ENCODE data around the gene CCDC6. TPM values are rescaled to one million over a fixed set of nuclear protein-coding genes. Genes with fewer than 3 reads are reported as not detected.

Gene CCDC6
- total RNA-seq, 1 experiment from 2014 or later = 37.6 TPM

- peaks cover under 1% of the 10 kb centered on the region; the same call in 1 of the 2 replicates for H4K20me1 ChIP-seq (ENCODE audit: low read length)
- H3K27me3 ChIP-seq (ENCODE audit: low read length) = no peaks in the 10 kb centered on the region
- H3K36me3 ChIP-seq (ENCODE audit: low read depth, low read length) = no peaks in the 10 kb centered on the region; the same call in 1 of the 2 replicates
- DNase-seq (no peak), ATAC-seq (no peak)
- no peak overlapping the region for H2AFZ ChIP-seq (ENCODE audit: low read length)
- no peaks in the 10 kb centered on the region for H3K9me3 ChIP-seq (ENCODE audit: low read length)
- peaks cover 90% of the 10 kb centered on the region for H3K79me2 ChIP-seq (ENCODE audit: low read length)
- ChIA-PET POLR2A (ENCODE audit: unreplicated experiment) (no interaction called here), CTCF (no interaction called here)
- peaks cover 18% of the 10 kb centered on the region for H3K4me1 ChIP-seq (ENCODE audit: insufficient read depth, low read length)
- H3K4me2 ChIP-seq (ENCODE audit: low read length) = no peak overlapping the region
- no peak overlapping the region for H3K9ac ChIP-seq (ENCODE audit: low read length)
- H3K4me3 ChIP-seq (ENCODE audit: low read length) = no peak overlapping the region
- BruUV-seq (replicated peaks) = no TSS peak
- intact Hi-C loops (cut with micrococcal nuclease) = no loop called here
- no peak for TF ChIP-seq EZH2 (IDR thresholded peaks at IDR 0.05; ENCODE audit: low read length, unreplicated experiment)
- TF ChIP-seq CTCF (conservative IDR thresholded peaks at IDR 0.05; ENCODE audit: low read depth, low read length) = no peak
- no peak for TF ChIP-seq EZH2phosphoT487 (IDR thresholded peaks at IDR 0.05; ENCODE audit: borderline replicate concordance, low read length)
- no peaks in the 10 kb centered on the region for H3K9me2 ChIP-seq (replicated peaks; ENCODE audit: low read length)
- no peak overlapping the region for H3K27ac ChIP-seq (ENCODE audit: low read length)
- H3F3A ChIP-seq (ENCODE audit: low read length, unreplicated experiment) = no peaks in the 10 kb centered on the region
Measured at GRCh38 chr10:59881640-59882039, 24.7 kb downstream of the CCDC6 start.

GRCh38 chr10:59880971-59881510, 25.3 kb downstream of the CCDC6 start:
- no peaks in the 10 kb centered on the region for H3K9me3 ChIP-seq (ENCODE audit: low read length)
- no peaks in the 10 kb centered on the region; the same call in 1 of the 2 replicates for H4K20me1 ChIP-seq (ENCODE audit: low read length)
- no peaks in the 10 kb centered on the region for H3K9me2 ChIP-seq (replicated peaks; ENCODE audit: low read length)
- no peak overlapping the region for H3K4me3 ChIP-seq (ENCODE audit: low read length)
- H3K9ac ChIP-seq (ENCODE audit: low read length) = no peak overlapping the region
- peaks cover 90% of the 10 kb centered on the region for H3K79me2 ChIP-seq (ENCODE audit: low read length)
- ChIA-PET POLR2A (ENCODE audit: unreplicated experiment) (no interaction called here), CTCF (no interaction called here)
- H3K27me3 ChIP-seq (ENCODE audit: low read length) = no peaks in the 10 kb centered on the region
- TF ChIP-seq EZH2phosphoT487 (IDR thresholded peaks at IDR 0.05; ENCODE audit: borderline replicate concordance, low read length) (no peak), EZH2 (IDR thresholded peaks at IDR 0.05; ENCODE audit: low read length, unreplicated experiment) (no peak)
- H3K4me2 ChIP-seq (ENCODE audit: low read length) = no peak overlapping the region
- ATAC-seq (no peak), DNase-seq (no peak)
- intact Hi-C loops (cut with micrococcal nuclease) = no loop called here
- BruUV-seq (replicated peaks) = no TSS peak
- no peak overlapping the region for H3K27ac ChIP-seq (ENCODE audit: low read length)
- H3K36me3 ChIP-seq (ENCODE audit: low read depth, low read length) = no peaks in the 10 kb centered on the region; the same call in 1 of the 2 replicates
- H3K4me1 ChIP-seq (ENCODE audit: insufficient read depth, low read length) = peaks cover 23% of the 10 kb centered on the region
- no peak overlapping the region for H2AFZ ChIP-seq (ENCODE audit: low read length)
- H3F3A ChIP-seq (ENCODE audit: low read length, unreplicated experiment) = no peaks in the 10 kb centered on the region

GRCh38 chr10:59880019-59880717, 26.2 kb downstream of the CCDC6 start:
- Histone ChIP-seq H3K79me2 (ENCODE audit: low read length) (peaks cover 90% of the 10 kb centered on the region), H3K4me2 (ENCODE audit: low read length) (no peak overlapping the region), H2AFZ (ENCODE audit: low read length) (no peak overlapping the region), H3K9ac (ENCODE audit: low read length) (no peak overlapping the region), H3K9me3 (ENCODE audit: low read length) (no peaks in the 10 kb centered on the region), H3K27ac (ENCODE audit: low read length) (no peak overlapping the region), H3K4me1 (ENCODE audit: insufficient read depth, low read length) (peaks cover 23% of the 10 kb centered on the region), H3K4me3 (ENCODE audit: low read length) (no peak overlapping the region), H3F3A (ENCODE audit: low read length, unreplicated experiment) (no peaks in the 10 kb centered on the region), H3K36me3 (ENCODE audit: low read depth, low read length) (no peaks in the 10 kb centered on the region; the same call in 1 of the 2 replicates), H4K20me1 (ENCODE audit: low read length) (no peaks in the 10 kb centered on the region; the same call in 1 of the 2 replicates), H3K9me2 (replicated peaks; ENCODE audit: low read length) (no peaks in the 10 kb centered on the region), H3K27me3 (ENCODE audit: low read length) (no peaks in the 10 kb centered on the region)
- TF ChIP-seq EZH2phosphoT487 (IDR thresholded peaks at IDR 0.05; ENCODE audit: borderline replicate concordance, low read length) (no peak), EZH2 (IDR thresholded peaks at IDR 0.05; ENCODE audit: low read length, unreplicated experiment) (no peak), CTCF (conservative IDR thresholded peaks at IDR 0.05; ENCODE audit: low read depth, low read length) (no peak)
- intact Hi-C loops (cut with micrococcal nuclease) = no loop called here
- no TSS peak for BruUV-seq (replicated peaks)
- ATAC-seq (no peak), DNase-seq (no peak)
- ChIA-PET CTCF (no interaction called here), POLR2A (ENCODE audit: unreplicated experiment) (no interaction called here)
